T-helper 1 cell treated with Interleukin-12 subunit alpha and Interleukin-12 subunit beta and Interleukin-4 antibody, amounts not matched to agents 30 μg/mL and 1 μg/mL, for 36 hours (primary cell): ENCODE results near the gene ATP6V0A1.
"Not testable (repeated sequence)": the region's sequence is repeated elsewhere in the genome, so short reads cannot be mapped to it uniquely, and the experiment has no call there.

ENCODE experiments used
- H3K27ac Mint-ChIP-seq: one replicate; pipeline ENCODE4 v1.8.0; 2021; ENCODE audit warnings: mild to moderate bottlenecking, mixed read lengths
- H3K27me3 Mint-ChIP-seq: one replicate; pipeline ENCODE4 v1.8.0; 2021; ENCODE audit warnings: low read depth, mixed read lengths
- H3K36me3 Mint-ChIP-seq: one replicate; pipeline ENCODE4 v1.8.0; 2021; ENCODE audit warnings: low read depth, mixed read lengths
- H3K4me1 Mint-ChIP-seq: one replicate; pipeline ENCODE4 v1.8.0; 2021; ENCODE audit warnings: low read depth, mixed read lengths
- H3K4me3 Mint-ChIP-seq: one replicate; pipeline ENCODE4 v1.8.0; 2021; ENCODE audit warnings: mild to moderate bottlenecking, moderate library complexity, mixed read lengths
- H3K9me3 Mint-ChIP-seq: one replicate; pipeline ENCODE4 v1.8.0; 2021; ENCODE audit warnings: mixed read lengths

The ATP6V0A1 gene

GRCh38 chr17:42458497-42459255 is at the start of gene ATP6V0A1:
TSS of gene ATP6V0A1 (plus strand) at chr17:42458878. CDS start at chr17:42460895, 2,017 bp downstream.
- Mint-ChIP-seq H3K27ac (peak within 1 kb of the TSS; percentile 97), H3K9me3 (no peaks in the 10 kb centered on the region), H3K36me3 (peaks cover 6% of the 10 kb centered on the region), H3K4me1 (peaks cover 32% of the 10 kb centered on the region), H3K27me3 (peaks cover 20% of the 10 kb centered on the region), H3K4me3 (peak within 1 kb of the TSS; percentile 95)

- H3K4me1 Mint-ChIP-seq, result peaks cover 9% of the 10 kb centered on the region
- H3K9me3 Mint-ChIP-seq, result no peaks in the 10 kb centered on the region
- no peaks in the 10 kb centered on the region for H3K36me3 Mint-ChIP-seq
- H3K4me3 Mint-ChIP-seq, result no peak overlapping the region
- H3K27me3 Mint-ChIP-seq, result peaks cover 3% of the 10 kb centered on the region
- no peak overlapping the region for H3K27ac Mint-ChIP-seq
Measured at GRCh38 chr17:42409523-42410318, 49.0 kb upstream of the ATP6V0A1 start.

- Mint-ChIP-seq H3K27ac (no peak overlapping the region), H3K36me3 (no peaks in the 10 kb centered on the region), H3K4me1 (peaks cover 15% of the 10 kb centered on the region), H3K27me3 (peaks cover 3% of the 10 kb centered on the region), H3K9me3 (no peaks in the 10 kb centered on the region), H3K4me3 (no peak overlapping the region)
Measured at GRCh38 chr17:42410319-42410685, 48.4 kb upstream of the ATP6V0A1 start.

- Mint-ChIP-seq H3K4me1 (peaks cover 14% of the 10 kb centered on the region), H3K9me3 (no peaks in the 10 kb centered on the region), H3K36me3 (no peaks in the 10 kb centered on the region), H3K4me3 (no peak overlapping the region), H3K27me3 (peaks cover 6% of the 10 kb centered on the region), H3K27ac (no peak overlapping the region)
Measured at GRCh38 chr17:42411361-42411760, 47.3 kb upstream of the ATP6V0A1 start.

- H3K27me3 Mint-ChIP-seq, result peaks cover 7% of the 10 kb centered on the region
- peaks cover 14% of the 10 kb centered on the region for H3K4me1 Mint-ChIP-seq
- H3K4me3 Mint-ChIP-seq, result no peak overlapping the region
- H3K9me3 Mint-ChIP-seq, result no peaks in the 10 kb centered on the region
- H3K36me3 Mint-ChIP-seq, result no peaks in the 10 kb centered on the region
- H3K27ac Mint-ChIP-seq, result no peak overlapping the region
Measured at GRCh38 chr17:42411905-42412679, 46.6 kb upstream of the ATP6V0A1 start.

- Mint-ChIP-seq H3K27me3 (peaks cover 4% of the 10 kb centered on the region), H3K9me3 (no peaks in the 10 kb centered on the region), H3K4me1 (peaks cover 10% of the 10 kb centered on the region), H3K36me3 (no peaks in the 10 kb centered on the region), H3K27ac (no peak overlapping the region), H3K4me3 (no peak overlapping the region)
Measured at GRCh38 chr17:42413464-42414040, 45.1 kb upstream of the ATP6V0A1 start.

GRCh38 chr17:42414704-42415409 is 43.8 kb upstream of the ATP6V0A1 start:
- Mint-ChIP-seq H3K36me3 (no peaks in the 10 kb centered on the region), H3K27ac (peak overlapping the region; percentile 74), H3K9me3 (no peaks in the 10 kb centered on the region)

GRCh38 chr17:42417981-42418380 is 40.7 kb upstream of the ATP6V0A1 start:
- H3K27ac Mint-ChIP-seq, H3K9me3 Mint-ChIP-seq, H3K36me3 Mint-ChIP-seq, H3K4me3 Mint-ChIP-seq: not testable (repeated sequence)
- Mint-ChIP-seq H3K27me3 (peaks cover 37% of the 10 kb centered on the region), H3K4me1 (peaks cover 27% of the 10 kb centered on the region)

More at GRCh38 chr17:42414704-42415409, 43.8 kb upstream of the ATP6V0A1 start:
- H3K4me3 Mint-ChIP-seq, result peak overlapping the region; percentile 69
- H3K4me1 Mint-ChIP-seq, result peaks cover 13% of the 10 kb centered on the region
- peaks cover 9% of the 10 kb centered on the region for H3K27me3 Mint-ChIP-seq

- Mint-ChIP-seq H3K9me3 (no peaks in the 10 kb centered on the region), H3K27me3 (peaks cover 57% of the 10 kb centered on the region), H3K4me3 (peak overlapping the region; percentile 66), H3K27ac (no peak overlapping the region), H3K36me3 (peaks cover 2% of the 10 kb centered on the region), H3K4me1 (peaks cover 19% of the 10 kb centered on the region)
Measured at GRCh38 chr17:42421136-42421506, 37.6 kb upstream of the ATP6V0A1 start.

- Mint-ChIP-seq H3K36me3 (peaks cover 2% of the 10 kb centered on the region), H3K27ac (no peak overlapping the region), H3K4me3 (peak overlapping the region; percentile 66), H3K9me3 (no peaks in the 10 kb centered on the region), H3K27me3 (peaks cover 58% of the 10 kb centered on the region), H3K4me1 (peaks cover 17% of the 10 kb centered on the region)
Measured at GRCh38 chr17:42421507-42422338, 37.0 kb upstream of the ATP6V0A1 start.

GRCh38 chr17:42422412-42422957 is 36.2 kb upstream of the ATP6V0A1 start:
- peak overlapping the region; percentile 34 for H3K27ac Mint-ChIP-seq
- peaks cover 17% of the 10 kb centered on the region for H3K4me1 Mint-ChIP-seq
- peaks cover 2% of the 10 kb centered on the region for H3K36me3 Mint-ChIP-seq
- H3K4me3 Mint-ChIP-seq, result peak overlapping the region; percentile 84
- peaks cover 58% of the 10 kb centered on the region for H3K27me3 Mint-ChIP-seq
- H3K9me3 Mint-ChIP-seq, result no peaks in the 10 kb centered on the region

GRCh38 chr17:42422958-42423712 is 35.5 kb upstream of the ATP6V0A1 start, which contains the start of gene CAVIN1:
TSS of gene CAVIN1 (minus strand) at chr17:42423256. CDS start at chr17:42423097, 159 bp downstream.
- Mint-ChIP-seq H3K4me1 (peaks cover 17% of the 10 kb centered on the region), H3K27me3 (peaks cover 64% of the 10 kb centered on the region)

More at GRCh38 chr17:42422958-42423712, 35.5 kb upstream of the ATP6V0A1 start, which contains the start of gene CAVIN1:
- no peaks in the 10 kb centered on the region for H3K9me3 Mint-ChIP-seq
- peaks cover 2% of the 10 kb centered on the region for H3K36me3 Mint-ChIP-seq
- H3K27ac Mint-ChIP-seq, result peak within 1 kb of the TSS; percentile 34
- H3K4me3 Mint-ChIP-seq, result peak within 1 kb of the TSS; percentile 84
